NCI-H2107 treated with DMSO at 0.1 percent for 48 hours (cell line): Measurements from ENCODE around the gene DBET.
"Not testable (repeated sequence)": the region's sequence is repeated elsewhere in the genome, so short reads cannot be mapped to it uniquely, and the experiment has no call there.

Experiments
- DNase-seq: peaks from one replicate; lab custom pipeline; 2025; ENCODE audit not compliant: unreplicated experiment; lab: John Stamatoyannopoulos, UW

DBET gene

GRCh38 chr4:190049378-190050239, 14.7 kb upstream of the DBET start:
- DNase-seq: not testable (repeated sequence)

- DNase-seq: not testable (repeated sequence)
Measured at GRCh38 chr4:190058997-190059396, 5.3 kb upstream of the DBET start.

- DNase-seq: not testable (repeated sequence)
Measured at GRCh38 chr4:190064805-190065204, 503 bp downstream of the DBET start.

GRCh38 chr4:190068351-190068750, 4.0 kb downstream of the DBET start:
- DNase-seq: not testable (repeated sequence)

- not testable (repeated sequence) for DNase-seq
Measured at GRCh38 chr4:190093052-190093451, 28.8 kb downstream of the DBET start.

DNA sequence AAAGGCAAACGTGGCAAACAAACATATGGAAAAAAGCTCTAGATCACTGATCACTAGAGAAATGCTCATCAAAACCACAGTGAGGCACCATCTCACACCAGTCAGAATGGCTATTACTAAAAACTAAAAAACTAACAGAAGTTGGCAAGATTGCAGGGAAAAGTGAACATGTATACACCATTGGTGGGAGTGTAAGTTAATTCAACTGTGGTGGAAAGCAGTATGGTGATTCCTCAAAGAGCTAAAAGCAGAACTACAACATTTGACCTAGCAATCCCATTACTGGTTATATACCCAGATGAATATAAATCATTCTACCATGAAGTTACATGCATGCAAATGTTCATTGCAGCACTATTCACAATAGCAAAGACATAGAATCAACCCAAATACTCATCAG, 29.7 kb downstream of the DBET start:
- not testable (repeated sequence) for DNase-seq

DNA sequence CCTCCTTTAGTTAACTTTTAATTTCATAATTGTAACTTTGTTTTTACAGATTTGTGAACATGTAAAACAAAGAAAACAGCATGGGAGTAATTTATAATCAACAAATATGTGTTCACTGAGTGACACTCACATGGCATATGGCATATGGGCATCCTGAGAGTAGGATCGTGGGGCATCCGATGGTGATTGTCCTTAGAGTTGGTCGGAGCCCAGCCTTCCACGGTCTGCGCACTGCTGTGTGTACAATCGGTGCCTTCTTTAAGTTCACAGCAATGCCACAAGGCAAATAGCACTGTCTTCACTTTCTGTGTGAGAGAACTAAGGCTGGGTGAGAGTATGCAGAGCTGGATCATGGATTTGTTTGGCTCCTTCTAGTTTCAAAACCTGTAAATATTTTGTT, 31.0 kb downstream of the DBET start:
- not testable (repeated sequence) for DNase-seq

DNA sequence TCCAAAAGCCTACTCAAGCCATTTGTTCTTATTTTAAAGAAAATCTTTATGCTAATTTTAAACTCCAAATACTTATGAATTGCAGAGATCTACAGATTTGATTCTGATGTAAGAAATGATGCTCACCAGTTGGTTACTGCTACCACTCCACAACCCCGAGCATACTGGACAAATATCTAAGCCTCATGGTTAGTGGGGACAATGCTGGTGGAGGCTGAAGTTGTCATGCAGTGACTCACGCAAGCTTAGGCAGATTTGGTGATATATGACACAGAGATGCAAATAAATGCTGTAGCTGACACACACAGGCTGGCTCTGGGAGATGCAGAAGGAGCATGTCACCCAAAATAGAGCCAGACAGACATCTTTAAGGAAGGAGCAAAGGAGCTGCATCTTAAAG, 35.3 kb downstream of the DBET start:
- DNase-seq: not testable (repeated sequence)

DNA sequence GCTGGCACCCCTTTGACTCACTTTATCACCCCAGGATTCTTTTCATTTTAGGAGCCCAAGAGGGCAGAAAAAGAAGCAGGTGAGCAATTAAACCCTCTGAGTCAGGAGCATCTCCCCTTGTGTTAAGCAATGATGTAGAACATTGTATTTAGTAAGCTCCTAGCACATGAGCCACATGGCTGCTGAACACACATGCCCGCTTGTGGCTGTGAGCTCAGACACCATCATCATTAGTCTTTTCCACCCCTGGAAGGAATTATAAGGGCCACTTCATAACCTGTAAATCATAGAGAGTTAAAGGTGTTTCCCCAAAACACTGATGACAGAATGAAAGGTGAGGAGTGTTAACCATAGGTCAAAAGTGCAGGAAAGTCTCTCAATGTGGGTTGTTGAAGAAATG, 37.2 kb downstream of the DBET start:
- DNase-seq: not testable (repeated sequence)

GRCh38 chr4:190106191-190106590, 41.9 kb downstream of the DBET start:
- DNase-seq: not testable (repeated sequence)

GRCh38 chr4:190106611-190107480, 42.5 kb downstream of the DBET start:
- DNase-seq: not testable (repeated sequence)

DNA sequence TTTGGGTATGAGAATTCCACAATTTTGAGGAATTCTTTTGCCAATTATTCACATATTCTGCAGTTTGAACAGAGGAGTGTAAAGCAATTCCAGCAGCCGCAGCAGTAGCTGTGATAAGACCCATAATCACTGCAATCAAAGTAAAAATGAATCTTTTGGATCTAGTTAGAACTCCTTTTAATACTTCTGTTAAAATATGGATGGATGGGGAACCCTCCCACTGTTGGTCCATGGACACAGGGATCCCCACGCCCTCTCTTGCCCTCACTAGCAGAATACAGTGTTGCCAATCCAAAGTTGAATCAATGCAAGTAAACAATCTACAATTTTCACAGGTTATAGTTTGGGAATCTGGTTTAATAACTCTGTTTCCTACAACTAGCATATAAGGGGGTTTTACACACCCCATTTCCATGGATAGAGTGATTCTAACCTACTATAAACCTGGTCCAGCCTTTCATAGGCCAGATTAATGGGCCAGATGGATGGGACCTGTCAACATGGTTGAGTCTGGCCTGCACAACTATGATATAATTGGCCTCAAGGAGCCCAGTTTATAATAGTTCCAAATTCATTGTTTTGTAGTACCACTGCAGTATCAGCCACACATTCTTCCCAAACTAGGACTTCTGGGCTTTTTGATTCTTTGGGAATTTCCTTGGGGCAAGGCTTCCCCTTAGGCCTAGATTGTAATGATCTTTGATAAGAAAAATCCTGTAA, 43.6 kb downstream of the DBET start:
- not testable (repeated sequence) for DNase-seq

GRCh38 chr4:190108756-190109155, 44.5 kb downstream of the DBET start:
- not testable (repeated sequence) for DNase-seq

DNA sequence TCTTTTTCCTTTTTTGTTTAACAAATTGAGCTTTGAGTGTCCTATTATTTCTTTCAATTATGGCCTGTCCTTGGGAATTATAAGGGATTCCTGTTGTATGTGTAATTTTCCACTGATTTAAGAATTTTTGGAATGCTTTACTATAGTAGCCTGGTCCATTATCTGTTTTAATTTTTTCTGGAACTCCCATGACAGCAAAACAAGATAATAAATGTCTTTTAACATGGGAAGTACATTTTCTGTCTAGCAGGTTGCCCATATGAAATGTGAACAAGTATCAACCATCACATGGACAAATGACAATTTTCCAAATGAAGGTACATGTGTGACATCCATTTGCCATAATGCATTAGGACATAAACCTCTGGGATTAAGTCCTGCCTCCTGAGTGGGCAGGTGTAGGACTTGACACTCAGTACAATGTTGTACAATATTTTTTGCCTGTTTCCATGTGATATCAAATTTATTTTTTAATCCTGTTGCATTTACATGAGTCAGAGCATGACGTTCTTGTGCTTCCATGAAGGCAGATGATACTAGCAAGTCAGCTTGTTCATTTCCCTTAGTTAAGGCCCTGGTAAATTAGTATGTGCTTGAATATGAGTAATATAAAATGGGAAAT, 45.2 kb downstream of the DBET start:
- DNase-seq: not testable (repeated sequence)

- DNase-seq: not testable (repeated sequence)
Measured at GRCh38 chr4:190110033-190110432, 45.7 kb downstream of the DBET start.

GRCh38 chr4:190110570-190111295, 46.4 kb downstream of the DBET start:
- DNase-seq: not testable (repeated sequence)

- DNase-seq: not testable (repeated sequence)
Measured at GRCh38 chr4:190112879-190113278, 48.6 kb downstream of the DBET start.

- not testable (repeated sequence) for DNase-seq
Measured at GRCh38 chr4:190114991-190115390, 50.7 kb downstream of the DBET start.
